ENCODE data around the gene ATP11B. TPM values are rescaled to one million over a fixed set of nuclear protein-coding genes. Genes with fewer than 3 reads are reported as not detected.
A peak's percentile ranks its signal among the peaks of the same experiment; 100 is the strongest.

The ATP11B gene
- total and polyA plus RNA-seq, 9 of the 15 experiments (the other 6 are each of a cell fraction or from before 2014, with no cell fraction given), result 11.9 to 68.7 (median 41.8) TPM

GRCh38 chr3:182787302-182788036 is 5.8 kb upstream of the ATP11B start (continued):
- TF ChIP-seq PRDM10 (IDR thresholded peaks at IDR 0.05; ENCODE audit: partially characterized antibody) (no peak), ATF1 (CRISPR knock-in tag; IDR thresholded peaks at IDR 0.05) (no peak), ATF1 (tag; IDR thresholded peaks at IDR 0.05) (no peak), MCM3 (IDR thresholded peaks at IDR 0.05) (no peak), ZSCAN32 (CRISPR knock-in tag; IDR thresholded peaks at IDR 0.05) (no peak)

- peaks cover 13% of the 10 kb centered on the region for H3K79me2 ChIP-seq (ENCODE audit: control insufficient read depth, insufficient read depth, low read length)
- peaks cover 10 to 29% of the 10 kb centered on the region in 2 experiments; a peak in 3 of 5 replicates for H3K4me1 ChIP-seq (replicated peaks in 1 of 2; ENCODE audit: control insufficient read depth in 2 of 2, insufficient read depth in 2 of 2, low read length in 2 of 2)
- CTCF ChIA-PET (ENCODE audit: low intra/inter-chr PET ratio), result no interaction called here
- H3K9me1 ChIP-seq (ENCODE audit: control insufficient read depth, insufficient read depth, low read length), result no peaks in the 10 kb centered on the region
- no peak overlapping the region for H3K4me2 ChIP-seq (ENCODE audit: insufficient read depth, low read length)
- no peak overlapping the region for H3K9ac ChIP-seq (ENCODE audit: insufficient read depth in 1 of 2, low read depth in 2 of 2, low read length in 2 of 2)
- POLR2A ChIA-PET, result no interaction called here
- no peaks in the 10 kb centered on the region for H3K9me3 ChIP-seq (replicated peaks; ENCODE audit: control insufficient read depth, insufficient read depth, low read depth, low read length)
- DNase-seq (ENCODE audit: extremely low read depth in 1 of 4, low spot score in 3 of 4) (no peak), ATAC-seq (no peak), FAIRE-seq (no peak)
- no peak overlapping the region for H3K4me3 ChIP-seq
- no peak overlapping the region for H3K27ac ChIP-seq (ENCODE audit: extremely low read depth, low read depth, low read length)
- in situ Hi-C loops (cut with MboI) (no loop called here), intact Hi-C loops (cut with micrococcal nuclease) (no loop called here)
- TF ChIP-seq HMBOX1 (IDR thresholded peaks at IDR 0.05) (peak; percentile 71; the same call in 1 of the 2 replicates), HDAC2 (IDR thresholded peaks at IDR 0.05) (no peak), HCFC1 (IDR thresholded peaks at IDR 0.05; ENCODE audit: low read depth, low read length) (no peak), C11orf30 (IDR thresholded peaks at IDR 0.05; ENCODE audit: low read depth) (peak; percentile 18; the same call in 1 of the 2 replicates), NFE2 (IDR thresholded peaks at IDR 0.05; ENCODE audit: low read depth) (0 out of 2 replicates have a peak, but pooled peaks have one; percentile 12), ZNF316 (IDR thresholded peaks at IDR 0.05) (0 out of 2 replicates have a peak, but pooled peaks have one; percentile 42), ZKSCAN1 (IDR thresholded peaks at IDR 0.05; ENCODE audit: low read depth, low read length) (no peak), MCM7 (IDR thresholded peaks at IDR 0.05) (0 out of 4 replicates have a peak, but pooled peaks of 1 of the 2 experiments have one; percentile 35)
- no peaks in the 10 kb centered on the region for H3K27me3 ChIP-seq (ENCODE audit: control insufficient read depth in 2 of 2, insufficient read depth in 2 of 2, low read length in 2 of 2)
- H4K20me1 ChIP-seq (replicated peaks; ENCODE audit: control insufficient read depth, insufficient read depth, low read length), result no peaks in the 10 kb centered on the region
- WGBS (ENCODE audit: insufficient coverage, low coverage, missing lambda C conversion rate), result 60% methylated on average over 1 of the region's 1 CpG
- BruUV-seq (replicated peaks), result no TSS peak
- H3K36me3 ChIP-seq (ENCODE audit: control insufficient read depth, insufficient read depth, low read length), result no peaks in the 10 kb centered on the region
- H2AFZ ChIP-seq (ENCODE audit: low read depth, low read length), result peak overlapping the region; percentile 54
Observed at GRCh38 chr3:182789371-182789770, 3.9 kb upstream of the ATP11B start.
